Dedifferentiated amniotic fluid mesenchymal stem cell (primary cell): ENCODE results near the gene RAD18.

Source experiments
- DNase-seq: peaks from one replicate; pipeline ENCODE4 v3.0.0-alpha.2; 2016; ENCODE audit errors: extremely low spot score

The RAD18 gene

GRCh38 chr3:8964436-8965370 is 1.4 kb upstream of the RAD18 start:
- peak; percentile 74 for DNase-seq

- no peak for DNase-seq
These were observed 928 bp downstream of the RAD18 start for GRCh38 chr3:8962226-8962861.

- DNase-seq = no peak
These were observed 3.6 kb downstream of the RAD18 start for GRCh38 chr3:8959668-8960067.

- DNase-seq = peak; percentile 82
These were observed 8.1 kb downstream of the RAD18 start for GRCh38 chr3:8954938-8955763.

- DNase-seq = no peak
These were observed 10.0 kb downstream of the RAD18 start for GRCh38 chr3:8953313-8953712.

- no peak for DNase-seq
These were observed 11.1 kb downstream of the RAD18 start for GRCh38 chr3:8952130-8952529.

- no peak for DNase-seq
These were observed 17.2 kb downstream of the RAD18 start for GRCh38 chr3:8945890-8946600.

GRCh38 chr3:8942746-8943488 is 20.4 kb downstream of the RAD18 start:
- DNase-seq = no peak

GRCh38 chr3:8942115-8942514 is 21.2 kb downstream of the RAD18 start:
- no peak for DNase-seq

GRCh38 chr3:8938021-8938420 is 25.3 kb downstream of the RAD18 start:
- DNase-seq = no peak

GRCh38 chr3:8937064-8938020 is 25.9 kb downstream of the RAD18 start:
- peak; percentile 82 for DNase-seq

GRCh38 chr3:8932507-8932906 is 30.8 kb downstream of the RAD18 start:
- no peak for DNase-seq

GRCh38 chr3:8931342-8931741 is 31.9 kb downstream of the RAD18 start:
- DNase-seq = no peak

GRCh38 chr3:8929860-8930259 is 33.4 kb downstream of the RAD18 start:
- no peak for DNase-seq

GRCh38 chr3:8914491-8914890 is 48.8 kb downstream of the RAD18 start:
- no peak for DNase-seq

GRCh38 chr3:8911781-8912180 is 51.5 kb downstream of the RAD18 start:
- no peak for DNase-seq

- no peak for DNase-seq
These were observed 54.1 kb downstream of the RAD18 start for GRCh38 chr3:8909160-8909559.

GRCh38 chr3:8903191-8903590 is 60.1 kb downstream of the RAD18 start:
- DNase-seq = no peak

GRCh38 chr3:8900869-8901268 is 62.4 kb downstream of the RAD18 start:
- no peak for DNase-seq
